Psoas muscle (tissue), 8 donors: ENCODE data around the gene CTSG. TPM values are rescaled to one million over a fixed set of nuclear protein-coding genes. Genes with fewer than 3 reads are reported as not detected.

Source experiments
- ATAC-seq, 4 donors: fragments of 200-7000 bp; cut with Tn5 transposase; one replicate each; pipeline ENCODE4 v1.9.1; 2020; ENCODE audit warnings: moderate library complexity in 3 of 4, mild to moderate bottlenecking in 2 of 4
- DNase-seq, 2 donors: peaks; one replicate each; pipeline ENCODE4 v3.0.0-alpha.2; 2020
- H3K27ac ChIP-seq: fragments of 200-600 bp; one replicate; pipeline ENCODE4 v1.8.0; 2022
- H3K27me3 ChIP-seq, 3 donors: fragments of 200-600 bp in 1 of 3; one replicate each; pipeline versions ENCODE4 v1.6.1 to v1.8.0; 2013 to 2022; ENCODE audit warnings: low read length in 2 of 3, mild to moderate bottlenecking in 2 of 3, moderate library complexity in 1 of 3; ENCODE audit not compliant: insufficient read depth in 3 of 3
- H3K36me3 ChIP-seq, 2 donors: fragments of 200-600 bp in 1 of 2; one replicate each; pipeline versions ENCODE4 v1.6.1 to v1.8.0; 2013 to 2022; ENCODE audit warnings: low read depth in 1 of 2, mild to moderate bottlenecking in 1 of 2, moderate library complexity in 1 of 2; ENCODE audit not compliant: insufficient read depth in 1 of 2
- H3K4me1 ChIP-seq: fragments of 200-600 bp; one replicate; pipeline ENCODE4 v1.8.0; 2022
- H3K4me3 ChIP-seq: fragments of 200-600 bp; one replicate; pipeline ENCODE4 v1.8.0; 2022; ENCODE audit warnings: mild to moderate bottlenecking
- H3K9me3 ChIP-seq: fragments of 200-600 bp; one replicate; pipeline ENCODE4 v1.8.0; 2022
- WGBS, 3 donors: extraction: QIAGEN DNeasy Blood & Tissue Kit; methylation state at CpG; one replicate each; pipeline versions ENCODE4 v1.1.6 to v1.1.7; 2013; 5-methylcytosine and 5-hydroxymethylcytosine counted together
- intact Hi-C, 2 donors: fragments of 100-400 bp; cut with DNase I; formaldehyde crosslinking; loops; one replicate each; pipeline versions ENCODE4 v1.11.0 to v1.14.2; 2022
- polyA plus RNA-seq, 3 donors: library from polyadenylated mRNA; stranded (reverse); fragments of 200-250 nt; gene quantifications; one replicate each; pipeline ENCODE4 v1.2.3, GENCODE V29; 2013
- total RNA-seq, 4 donors: library from RNA; stranded (reverse); fragmentation: NEBNext Ultra II Directional in 2 of 4; extraction: Animal tissue kit (Norgen Biotek cat#: 25700) in 2 of 4; gene quantifications; one replicate each; pipeline versions ENCODE4 v1.2.1 to v1.2.4, GENCODE V29; 2021 to 2023
- TF ChIP-seq, protein P1 (sequence below): fragments of 200-600 bp; IDR thresholded peaks from one replicate; pipeline ENCODE4 v1.8.0; 2022; ENCODE audit warnings: antibody characterized with exemption
- donor health status: healthy with polysubstance abuse.
- donor health status: DM: no; HTN: no; CAD: no; lungs with moderate emphysema.
- donor health status: Bipolar disorder and iron deficiency.
- donor health status: healthy.
- donor health status: DM: yes; HTN: yes; CAD: no.
- donor health status: DM: no; HTN: no; CAD: no.
- donor health status: DM: no; HTN: no; CAD: no.
- donor health status: DM: yes; HTN: yes; CAD: no.

The CTSG gene
- total and polyA plus RNA-seq, 7 donors = 0.13 to 2.4 (median 0.82) TPM

DNA sequence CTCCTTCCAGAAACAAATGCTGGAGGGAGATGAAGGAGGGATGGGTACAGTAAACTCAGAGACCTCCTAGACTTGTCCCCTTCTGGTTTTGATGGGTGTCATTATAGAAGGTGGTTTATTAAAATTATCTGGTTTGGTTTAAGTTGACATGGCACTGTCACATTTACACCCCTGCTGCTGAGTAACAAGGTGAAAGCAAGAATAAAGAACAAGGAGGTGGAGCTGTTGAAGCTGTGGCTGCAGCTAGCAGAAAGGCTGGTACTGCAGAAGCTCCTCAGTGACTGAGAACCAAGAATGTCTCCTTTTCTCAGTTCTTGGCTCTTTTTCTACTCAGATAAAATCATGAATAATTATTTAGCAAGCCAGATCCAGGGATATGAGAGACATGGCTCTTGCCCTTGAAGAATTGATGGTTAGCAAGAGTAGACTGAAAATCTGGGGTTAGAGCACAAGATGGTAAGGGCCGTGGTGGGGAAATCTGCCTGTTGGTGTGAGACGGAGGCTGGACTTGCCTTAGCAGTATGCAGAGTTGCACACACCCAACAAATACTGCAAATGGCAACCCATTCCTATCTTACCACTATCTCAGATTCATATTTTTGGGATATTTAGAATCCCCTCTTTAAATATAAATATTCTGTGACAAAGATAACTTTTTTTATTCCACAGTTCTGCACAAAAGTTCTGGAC lies 33.8 kb upstream of the CTSG start, which contains the start of gene GZMH:
GZMH (minus strand) TSS at position 31 of the 690 bp plus-strand sequence. CDS start 72 bp downstream, outside the sequence.
- no peaks in the 10 kb centered on the region for H3K27me3 ChIP-seq
- H3K4me3 ChIP-seq = no peak within 1 kb of the TSS
- H3K27ac ChIP-seq = no peak within 1 kb of the TSS
- ATAC-seq (no peak), DNase-seq (no peak)
- intact Hi-C loops = no loop called here
- 79 to 85% (median 80%) methylated on average over 2 of the region's 2 CpGs for WGBS, 3 donors
- H3K9me3 ChIP-seq = peaks cover 3% of the 10 kb centered on the region
- TF ChIP-seq, protein P1, sequence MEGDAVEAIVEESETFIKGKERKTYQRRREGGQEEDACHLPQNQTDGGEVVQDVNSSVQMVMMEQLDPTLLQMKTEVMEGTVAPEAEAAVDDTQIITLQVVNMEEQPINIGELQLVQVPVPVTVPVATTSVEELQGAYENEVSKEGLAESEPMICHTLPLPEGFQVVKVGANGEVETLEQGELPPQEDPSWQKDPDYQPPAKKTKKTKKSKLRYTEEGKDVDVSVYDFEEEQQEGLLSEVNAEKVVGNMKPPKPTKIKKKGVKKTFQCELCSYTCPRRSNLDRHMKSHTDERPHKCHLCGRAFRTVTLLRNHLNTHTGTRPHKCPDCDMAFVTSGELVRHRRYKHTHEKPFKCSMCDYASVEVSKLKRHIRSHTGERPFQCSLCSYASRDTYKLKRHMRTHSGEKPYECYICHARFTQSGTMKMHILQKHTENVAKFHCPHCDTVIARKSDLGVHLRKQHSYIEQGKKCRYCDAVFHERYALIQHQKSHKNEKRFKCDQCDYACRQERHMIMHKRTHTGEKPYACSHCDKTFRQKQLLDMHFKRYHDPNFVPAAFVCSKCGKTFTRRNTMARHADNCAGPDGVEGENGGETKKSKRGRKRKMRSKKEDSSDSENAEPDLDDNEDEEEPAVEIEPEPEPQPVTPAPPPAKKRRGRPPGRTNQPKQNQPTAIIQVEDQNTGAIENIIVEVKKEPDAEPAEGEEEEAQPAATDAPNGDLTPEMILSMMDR = no peak
- H3K36me3 ChIP-seq = no peaks in the 10 kb centered on the region
- no peaks in the 10 kb centered on the region for H3K4me1 ChIP-seq

DNA sequence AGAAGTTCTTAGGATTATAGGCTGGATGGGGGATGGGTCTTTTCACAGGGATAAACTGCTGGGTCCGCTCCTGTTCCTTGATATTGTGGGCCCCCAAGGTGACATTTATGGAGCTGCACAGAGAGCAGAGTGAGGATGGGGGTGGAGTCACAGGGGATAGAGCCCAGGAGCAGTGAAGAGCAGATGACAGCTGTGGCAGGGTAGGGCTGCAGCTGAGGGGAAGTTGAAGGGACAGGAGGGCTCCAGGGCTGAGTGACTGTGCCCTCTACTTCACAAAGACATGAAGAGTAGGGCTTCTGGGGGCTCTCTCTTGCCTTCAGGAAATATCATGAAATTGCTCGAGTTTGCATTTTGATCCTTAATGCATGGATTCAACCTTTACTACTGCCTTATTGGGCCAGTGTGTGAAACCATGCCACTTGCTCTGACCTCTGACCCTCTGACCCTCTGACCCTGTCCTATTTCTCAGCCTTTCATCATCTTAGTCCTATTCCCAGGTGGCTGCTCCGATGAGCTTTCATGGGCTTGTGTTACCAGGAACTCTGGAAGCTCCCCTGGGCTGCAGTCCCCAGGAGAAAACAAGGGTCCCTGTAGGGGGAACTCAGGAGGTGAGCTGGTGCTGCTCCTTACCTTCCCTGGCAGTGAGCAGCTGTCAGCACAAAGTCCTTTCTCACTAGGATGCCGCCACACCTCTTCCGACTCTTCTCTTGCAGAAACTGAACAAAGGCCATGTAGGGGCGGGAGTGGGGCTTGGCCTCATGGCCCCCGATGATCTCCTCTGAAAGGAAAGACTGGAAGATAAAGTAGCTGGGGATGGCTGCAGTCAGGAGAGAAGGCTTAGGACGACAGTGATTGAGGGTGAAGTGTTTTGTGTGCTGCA lies 31.8 kb upstream of the CTSG start:
- no peaks in the 10 kb centered on the region for H3K36me3 ChIP-seq
- H3K27me3 ChIP-seq = no peaks in the 10 kb centered on the region
- TF ChIP-seq, protein P1 = no peak
- WGBS, 3 donors = 58 to 64% (median 59%) methylated on average over 8 of the region's 8 CpGs
- no peaks in the 10 kb centered on the region for H3K4me1 ChIP-seq
- H3K27ac ChIP-seq = no peak overlapping the region
- ATAC-seq = no peak
- no peak for DNase-seq
- no peak overlapping the region for H3K4me3 ChIP-seq
- intact Hi-C loops = no loop called here
- H3K9me3 ChIP-seq = peaks cover 3% of the 10 kb centered on the region

DNA sequence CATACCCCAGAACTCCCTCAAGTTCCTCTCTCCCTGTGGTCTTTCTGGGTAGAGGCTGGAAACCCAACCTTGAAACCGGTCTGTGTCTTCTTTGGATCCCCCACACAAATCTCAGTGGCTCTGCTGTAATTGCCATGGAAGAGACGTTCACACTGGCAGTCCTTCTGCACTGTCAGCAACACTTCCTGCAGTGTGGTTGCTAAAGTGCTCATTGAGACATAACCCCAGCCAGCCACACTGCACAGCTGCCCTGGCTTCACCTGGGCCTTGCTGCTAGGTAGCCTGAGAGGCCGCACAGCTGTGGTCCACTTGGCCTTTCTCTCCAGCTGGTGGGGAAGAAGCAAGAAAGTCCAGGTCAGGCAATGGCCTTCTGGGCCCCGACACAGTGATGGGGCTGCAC lies 31.0 kb upstream of the CTSG start:
- no peaks in the 10 kb centered on the region for H3K4me1 ChIP-seq
- no peaks in the 10 kb centered on the region for H3K27me3 ChIP-seq
- 60 to 72% (median 69%) methylated on average over 4 of the region's 4 CpGs for WGBS, 3 donors
- peaks cover 3% of the 10 kb centered on the region for H3K9me3 ChIP-seq
- H3K36me3 ChIP-seq = no peaks in the 10 kb centered on the region
- intact Hi-C loops = no loop called here
- H3K4me3 ChIP-seq = no peak overlapping the region
- DNase-seq (no peak), ATAC-seq (no peak)
- TF ChIP-seq, protein P1 = no peak
- no peak overlapping the region for H3K27ac ChIP-seq

DNA sequence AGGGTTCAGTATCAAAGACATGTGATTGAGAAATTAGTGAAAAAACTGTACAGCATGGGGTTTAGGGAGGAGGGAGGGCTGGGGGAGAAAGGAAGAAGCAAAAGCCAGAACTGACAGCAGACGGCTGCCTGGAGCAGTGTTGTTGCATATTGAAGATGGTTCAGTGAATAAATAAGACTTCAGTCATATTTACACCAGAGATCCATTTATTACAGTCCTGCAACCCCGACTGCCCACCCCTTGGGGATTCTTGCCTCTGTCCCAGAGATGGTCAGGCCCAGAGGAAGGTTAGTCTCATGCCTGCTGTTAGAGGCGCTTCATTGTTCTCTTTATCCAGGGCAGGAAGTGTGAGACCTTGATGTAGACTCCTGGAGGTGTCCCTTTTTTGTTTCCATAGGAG lies 30.2 kb upstream of the CTSG start:
- WGBS, 3 donors = 49 to 67% (median 56%) methylated on average over 3 of the region's 3 CpGs
- Histone ChIP-seq H3K27me3 (no peaks in the 10 kb centered on the region), H3K9me3 (peaks cover 3% of the 10 kb centered on the region), H3K4me1 (no peaks in the 10 kb centered on the region), H3K27ac (no peak overlapping the region), H3K4me3 (no peak overlapping the region), H3K36me3 (no peaks in the 10 kb centered on the region)
- no peak for DNase-seq
- ATAC-seq = no peak
- intact Hi-C loops = no loop called here
- TF ChIP-seq, protein P1 = no peak
